Skeletal muscle tissue (tissue), 4 donors: ENCODE results near the gene TNKS2. TPM values are rescaled to one million over a fixed set of nuclear protein-coding genes. Genes with fewer than 3 reads are reported as not detected.

Experiments
- H3K27ac ChIP-seq: one replicate; pipeline ENCODE4 v1.7.0; 2013; ENCODE audit warnings: mild to moderate bottlenecking, low read depth, low read length, inconsistent platforms
- H3K27me3 ChIP-seq, 3 donors: one replicate each; pipeline ENCODE4 v1.7.0; 2013; ENCODE audit warnings: low read length in 3 of 3; ENCODE audit not compliant: control insufficient read depth in 3 of 3, insufficient read depth in 3 of 3
- H3K36me3 ChIP-seq, 3 donors: one replicate each; pipeline ENCODE4 v1.7.0; 2013; ENCODE audit warnings: low read length in 3 of 3; ENCODE audit not compliant: control insufficient read depth in 3 of 3, insufficient read depth in 3 of 3
- H3K4me1 ChIP-seq, 3 donors: one replicate each; pipeline ENCODE4 v1.7.0; 2013; ENCODE audit warnings: low read length in 3 of 3, mild to moderate bottlenecking in 3 of 3; ENCODE audit not compliant: control insufficient read depth in 3 of 3, insufficient read depth in 3 of 3
- H3K4me3 ChIP-seq, 3 donors: one replicate each; pipeline ENCODE4 v1.7.0; 2013; ENCODE audit warnings: low read length in 3 of 3
- H3K9ac ChIP-seq, 3 donors: one replicate each; pipeline ENCODE4 v1.7.0; 2013; ENCODE audit warnings: low read length in 3 of 3, mild to moderate bottlenecking in 3 of 3, moderate library complexity in 2 of 3, low read depth in 1 of 3
- H3K9me3 ChIP-seq, 3 donors: one replicate each; pipeline ENCODE4 v1.7.0; 2013; ENCODE audit warnings: low read length in 3 of 3; ENCODE audit not compliant: control insufficient read depth in 3 of 3
- total RNA-seq: library from RNA; depleted of rRNA; stranded (reverse); fragments of >200 nt; gene quantifications from one replicate; pipeline ENCODE4 v1.2.3, GENCODE V29; 2014
- donor health status: Osteomylitis.

Gene TNKS2
- total RNA-seq, 1 donor from 2014 or later = 41.2 TPM

GRCh38 chr10:91788527-91788926 is 9.7 kb upstream of the TNKS2 start:
- Histone ChIP-seq H3K27ac (no peak overlapping the region), H3K4me3 (no peak overlapping the region), H3K27me3 (no peaks in the 10 kb centered on the region), H3K9ac (no peak overlapping the region), H3K9me3 (no peaks in the 10 kb centered on the region), H3K4me1 (peaks cover 4 to 11% (median 5%) of the 10 kb centered on the region in 3 donors), H3K36me3 (no peaks in the 10 kb centered on the region)

GRCh38 chr10:91796331-91797047 is 1.7 kb upstream of the TNKS2 start:
- H3K27ac ChIP-seq = peak overlapping the region; percentile 99
- no peaks in the 10 kb centered on the region for H3K27me3 ChIP-seq
- H3K9me3 ChIP-seq = no peaks in the 10 kb centered on the region
- H3K4me3 ChIP-seq = peak overlapping the region; percentile 73 to 99 (median 89)
- H3K4me1 ChIP-seq = peaks cover 0 to 24% (median 21%) of the 10 kb centered on the region in 3 donors
- no peaks in the 10 kb centered on the region for H3K36me3 ChIP-seq
- peak overlapping the region; percentile 66 to 98 (median 97) for H3K9ac ChIP-seq

- H3K36me3 ChIP-seq = peaks cover 0 to 4% (median 0%) of the 10 kb centered on the region in 3 donors
These were observed 1.1 kb upstream of the TNKS2 start for GRCh38 chr10:91797048-91797690.

GRCh38 chr10:91798649-91799611 is 704 bp downstream of the TNKS2 start:
- Histone ChIP-seq H3K9me3 (no peaks in the 10 kb centered on the region), H3K4me1 (peaks cover 15 to 45% (median 34%) of the 10 kb centered on the region in 3 donors), H3K36me3 (peaks cover 0 to 11% (median 0%) of the 10 kb centered on the region in 3 donors), H3K27ac (peak overlapping the region; percentile 99), H3K4me3 (peak overlapping the region; percentile 88 to 99 (median 89)), H3K9ac (peak overlapping the region; percentile 97 to 98 (median 97)), H3K27me3 (no peaks in the 10 kb centered on the region)

More at GRCh38 chr10:91797048-91797690, 1.1 kb upstream of the TNKS2 start:
- Histone ChIP-seq H3K4me3 (peak overlapping the region; percentile 88 to 99 (median 89)), H3K4me1 (peaks cover 1 to 31% (median 22%) of the 10 kb centered on the region in 3 donors), H3K9me3 (no peaks in the 10 kb centered on the region), H3K27me3 (no peaks in the 10 kb centered on the region), H3K27ac (peak overlapping the region; percentile 99), H3K9ac (peak overlapping the region; percentile 96 to 98 (median 97))

GRCh38 chr10:91799612-91799975 is 1.4 kb downstream of the TNKS2 start:
- Histone ChIP-seq H3K4me1 (peaks cover 22 to 52% (median 40%) of the 10 kb centered on the region in 3 donors), H3K27me3 (no peaks in the 10 kb centered on the region), H3K27ac (peak overlapping the region; percentile 99), H3K9ac (peak overlapping the region; percentile 97 to 98 (median 97)), H3K36me3 (peaks cover 0 to 11% (median 5%) of the 10 kb centered on the region in 3 donors), H3K9me3 (no peaks in the 10 kb centered on the region), H3K4me3 (peak overlapping the region; percentile 88 to 99 (median 89))

- H3K36me3 ChIP-seq = peaks cover 0 to 14% (median 6%) of the 10 kb centered on the region in 3 donors
- H3K9ac ChIP-seq = peak overlapping the region; percentile 97 to 98 (median 97)
- H3K27me3 ChIP-seq = no peaks in the 10 kb centered on the region
- peak overlapping the region; percentile 99 for H3K27ac ChIP-seq
- H3K4me3 ChIP-seq = peak overlapping the region; percentile 88 to 99 (median 89)
- no peaks in the 10 kb centered on the region for H3K9me3 ChIP-seq
- H3K4me1 ChIP-seq = peaks cover 27 to 55% (median 42%) of the 10 kb centered on the region in 3 donors
These were observed 2.0 kb downstream of the TNKS2 start for GRCh38 chr10:91800182-91800581.

GRCh38 chr10:91800756-91801155 is 2.5 kb downstream of the TNKS2 start:
- Histone ChIP-seq H3K27me3 (no peaks in the 10 kb centered on the region), H3K27ac (peak overlapping the region; percentile 99), H3K4me1 (peaks cover 32 to 61% (median 47%) of the 10 kb centered on the region in 3 donors), H3K36me3 (peaks cover 0 to 16% (median 6%) of the 10 kb centered on the region in 3 donors), H3K9ac (peak overlapping the region; percentile 97 to 98 (median 97)), H3K4me3 (peak overlapping the region; percentile 30 to 99 (median 89)), H3K9me3 (no peaks in the 10 kb centered on the region)

GRCh38 chr10:91803386-91804125 is 5.3 kb downstream of the TNKS2 start:
- Histone ChIP-seq H3K9ac (no peak overlapping the region), H3K4me1 (peaks cover 40 to 54% (median 46%) of the 10 kb centered on the region in 3 donors), H3K27ac (peak overlapping the region; percentile 99), H3K36me3 (peaks cover 3 to 20% (median 6%) of the 10 kb centered on the region in 3 donors), H3K27me3 (no peaks in the 10 kb centered on the region), H3K9me3 (no peaks in the 10 kb centered on the region), H3K4me3 (peak overlapping the region in 1 of 3 donors; percentile 14)

GRCh38 chr10:91804126-91804510 is 5.9 kb downstream of the TNKS2 start:
- H3K4me1 ChIP-seq = peaks cover 42 to 56% (median 45%) of the 10 kb centered on the region in 3 donors
- H3K36me3 ChIP-seq = peaks cover 3 to 20% (median 6%) of the 10 kb centered on the region in 3 donors
- H3K27ac ChIP-seq = peak overlapping the region; percentile 99

More at GRCh38 chr10:91804126-91804510, 5.9 kb downstream of the TNKS2 start:
- H3K9me3 ChIP-seq = no peaks in the 10 kb centered on the region
- H3K9ac ChIP-seq = no peak overlapping the region
- no peaks in the 10 kb centered on the region for H3K27me3 ChIP-seq
- H3K4me3 ChIP-seq = no peak overlapping the region
